Mucosa of descending colon (tissue), 3 donors: ENCODE measurements around the gene NR1H4. TPM values are rescaled to one million over a fixed set of nuclear protein-coding genes. Genes with fewer than 3 reads are reported as not detected.
"Not testable (repeated sequence)": the region's sequence is repeated elsewhere in the genome, so short reads cannot be mapped to it uniquely, and the experiment has no call there.

Experiments used
- ATAC-seq: fragments of 200-7000 bp; cut with Tn5 transposase; one replicate; pipeline ENCODE4 v1.9.1; 2020; ENCODE audit warnings: mild to moderate bottlenecking, moderate library complexity
- DNase-seq, 3 donors: peaks; one replicate each; pipeline ENCODE4 v3.0.0-alpha.2; 2020
- H3K36me3 ChIP-seq: fragments of 200-600 bp; one replicate; pipeline ENCODE4 v1.8.0; 2021; ENCODE audit warnings: low read depth, mild to moderate bottlenecking
- H3K4me1 ChIP-seq: fragments of 200-600 bp; one replicate; pipeline ENCODE4 v1.8.0; 2021; ENCODE audit warnings: low read depth, mild to moderate bottlenecking
- H3K4me3 ChIP-seq: fragments of 200-600 bp; one replicate; pipeline ENCODE4 v1.8.0; 2021; ENCODE audit warnings: mild to moderate bottlenecking
- H3K9me3 ChIP-seq: fragments of 200-600 bp; one replicate; pipeline ENCODE4 v1.8.0; 2021; ENCODE audit warnings: mild to moderate bottlenecking
- CTCF ChIP-seq: fragments of 200-600 bp; IDR thresholded peaks from one replicate; pipeline ENCODE4 v1.8.0; 2022; ENCODE audit warnings: antibody characterized with exemption, mild to moderate bottlenecking
- intact Hi-C, 2 donors: fragments of 100-400 bp; cut with DNase I in 1 of 2; cut with micrococcal nuclease in 1 of 2; formaldehyde crosslinking; loops; one replicate each; pipeline versions ENCODE4 v1.11.0 to v1.11.1; 2022; cut with DNase I, micrococcal nuclease
- total RNA-seq, 3 donors: library from RNA; stranded (reverse); fragmentation: NEBNext Ultra II Directional in 2 of 3; extraction: Animal tissue kit (Norgen Biotek cat#: 25700) in 2 of 3; gene quantifications; one replicate each; pipeline versions ENCODE4 v1.2.1 to v1.2.4, GENCODE V29; 2021 to 2023
- donor health status: DM: no; HTN: no; CAD: no; lungs with moderate emphysema.
- donor health status: DM: no; HTN: no; CAD: no.
- donor health status: DM: no; HTN: yes; CAD: no.

NR1H4 gene
- total RNA-seq, 3 donors from 2014 or later = 9.4 to 17.6 (median 13.8) TPM

- intact Hi-C loops = no loop called here
- H3K9me3 ChIP-seq = peaks cover 4% of the 10 kb centered on the region
- ATAC-seq (peak; percentile 11), DNase-seq (no peak)
- no peaks in the 10 kb centered on the region for H3K36me3 ChIP-seq
- no peak for TF ChIP-seq CTCF
- H3K4me3 ChIP-seq = no peak overlapping the region
- H3K4me1 ChIP-seq = no peaks in the 10 kb centered on the region
These were observed 119.8 kb downstream of the NR1H4 start for GRCh38 chr12:100593490-100593889.

GRCh38 chr12:100601626-100602025, 128.0 kb downstream of the NR1H4 start:
- ATAC-seq = peak; percentile 61
- Histone ChIP-seq H3K36me3 (no peaks in the 10 kb centered on the region), H3K4me3 (no peak overlapping the region), H3K4me1 (no peaks in the 10 kb centered on the region), H3K9me3 (no peaks in the 10 kb centered on the region)
- no peak for TF ChIP-seq CTCF
- no peak for DNase-seq
- intact Hi-C loops = no loop called here

- ATAC-seq, H3K9me3 ChIP-seq, H3K4me3 ChIP-seq, H3K4me1 ChIP-seq, intact Hi-C loops, DNase-seq, H3K36me3 ChIP-seq: not testable (repeated sequence)
These were observed 129.3 kb downstream of the NR1H4 start for GRCh38 chr12:100602997-100603396.

GRCh38 chr12:100608776-100609175, 135.1 kb downstream of the NR1H4 start:
- TF ChIP-seq CTCF = no peak
- peaks cover 9% of the 10 kb centered on the region for H3K4me1 ChIP-seq
- H3K4me3 ChIP-seq = no peak overlapping the region
- no peaks in the 10 kb centered on the region for H3K9me3 ChIP-seq
- intact Hi-C loops = no loop called here
- no peaks in the 10 kb centered on the region for H3K36me3 ChIP-seq
- no peak for ATAC-seq
- no peak for DNase-seq

- no peak overlapping the region for H3K4me3 ChIP-seq
- H3K4me1 ChIP-seq = peaks cover 9% of the 10 kb centered on the region
- no peaks in the 10 kb centered on the region for H3K9me3 ChIP-seq
- intact Hi-C loops = no loop called here
- H3K36me3 ChIP-seq = no peaks in the 10 kb centered on the region
- no peak for TF ChIP-seq CTCF
- ATAC-seq (no peak), DNase-seq (no peak)
These were observed 137.2 kb downstream of the NR1H4 start for GRCh38 chr12:100610666-100611430.

- peak; percentile 59 to 96 (median 62) for DNase-seq
- intact Hi-C loops = no loop called here
- no peak for TF ChIP-seq CTCF
- peak; percentile 100 for ATAC-seq
- Histone ChIP-seq H3K4me1 (peaks cover 9% of the 10 kb centered on the region), H3K36me3 (no peaks in the 10 kb centered on the region), H3K4me3 (no peak overlapping the region), H3K9me3 (no peaks in the 10 kb centered on the region)
These were observed 138.9 kb downstream of the NR1H4 start for GRCh38 chr12:100612606-100613005.

Other genes with a start within 250 kb of the NR1H4 start
- gene DEPDC4, start 206.8 kb upstream of the NR1H4 start, total RNA-seq = 1 to 10 TPM; 1.1 to 2.5 (median 2.1) TPM
- gene SCYL2, start 206.7 kb upstream of the NR1H4 start, total RNA-seq = 10 to 100 TPM; 56.8 to 64.6 (median 63.4) TPM
- gene SLC17A8, start 116.8 kb upstream of the NR1H4 start, total RNA-seq = 1 to 10 TPM; 2.6 to 3.0 (median 2.7) TPM
- 10 to 100 TPM; 14.0 to 24.0 (median 22.9) TPM for gene GAS2L3, start 99.8 kb downstream of the NR1H4 start, total RNA-seq